Measurements from ENCODE around the gene NUDT7.

GRCh38 chr16:77736879-77737278 lies 14.6 kb downstream of the NUDT7 start:
- TF ChIP-seq CTCF (IDR thresholded peaks at IDR 0.05) (no peak), POLR2A (IDR thresholded peaks at IDR 0.05) (no peak)
